Mucosa of stomach (tissue), 1 donor: ENCODE data around the gene PPP2R2D.
"Not testable (repeated sequence)": the region's sequence is repeated elsewhere in the genome, so short reads cannot be mapped to it uniquely, and the experiment has no call there.

Source experiments
- H3K27me3 ChIP-seq: one replicate; pipeline ENCODE4 v1.7.0; 2013; ENCODE audit warnings: mild to moderate bottlenecking, low read length; ENCODE audit not compliant: control insufficient read depth, insufficient read depth
- H3K36me3 ChIP-seq: one replicate; pipeline ENCODE4 v1.7.0; 2013; ENCODE audit warnings: low read length; ENCODE audit not compliant: control insufficient read depth, insufficient read depth
- H3K4me1 ChIP-seq: one replicate; pipeline ENCODE4 v1.7.0; 2013; ENCODE audit warnings: mild to moderate bottlenecking, low read length; ENCODE audit not compliant: control insufficient read depth, insufficient read depth
- H3K4me3 ChIP-seq: one replicate; pipeline ENCODE4 v1.7.0; 2013; ENCODE audit warnings: low read length
- H3K9ac ChIP-seq: one replicate; pipeline ENCODE4 v1.7.0; 2013; ENCODE audit warnings: mild to moderate bottlenecking, low read length, moderate library complexity
- H3K9me3 ChIP-seq: one replicate; pipeline ENCODE4 v1.7.0; 2013; ENCODE audit warnings: mild to moderate bottlenecking, low read length, moderate library complexity; ENCODE audit not compliant: control insufficient read depth
- donor health status: Pancreatic carcinoma.

The PPP2R2D gene

DNA sequence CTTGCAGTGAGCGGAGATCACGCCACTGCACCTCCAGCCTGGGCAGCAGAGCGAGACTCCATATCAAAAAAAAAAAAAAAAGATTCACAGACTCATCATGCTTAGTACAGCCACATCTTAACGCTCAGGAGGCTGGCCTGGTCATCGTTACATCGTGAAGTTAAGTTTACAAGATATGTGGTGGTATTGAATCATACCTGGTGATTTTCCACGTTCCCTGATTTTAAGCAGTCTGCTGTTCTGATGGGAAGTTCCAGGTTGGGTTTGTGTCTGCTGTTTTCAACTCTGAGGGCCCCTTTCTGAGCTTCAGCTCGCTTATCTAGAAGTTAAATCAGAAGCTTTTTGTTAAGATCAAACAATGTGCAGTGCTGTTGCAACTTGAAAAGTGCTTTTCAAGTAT lies 6.9 kb downstream of the PPP2R2D start:
- Histone ChIP-seq H3K36me3 (peaks cover 5% of the 10 kb centered on the region), H3K4me1 (peaks cover 26% of the 10 kb centered on the region)

DNA sequence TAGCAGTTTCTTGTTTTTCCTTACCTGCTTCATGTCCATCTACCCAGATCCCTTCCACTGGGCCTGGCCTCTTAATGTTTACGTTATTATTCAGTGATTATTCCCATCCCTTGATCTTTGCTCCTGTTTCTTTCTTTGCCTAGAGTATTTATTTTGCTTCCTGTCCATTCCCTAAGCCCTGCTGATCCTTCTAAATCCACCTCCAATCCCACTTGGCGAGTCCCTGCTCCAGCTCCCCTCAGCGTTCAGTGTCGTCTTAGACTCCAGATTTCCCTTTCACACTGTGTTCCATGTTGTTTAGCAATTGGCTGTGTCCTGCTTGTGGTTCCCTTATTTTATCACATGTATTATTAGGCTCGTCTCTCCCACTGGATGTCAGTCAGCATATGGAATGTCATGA lies 7.3 kb downstream of the PPP2R2D start:
- no peak overlapping the region for H3K9ac ChIP-seq
- no peaks in the 10 kb centered on the region for H3K27me3 ChIP-seq
- peaks cover 24% of the 10 kb centered on the region for H3K4me1 ChIP-seq
- H3K9me3 ChIP-seq = no peaks in the 10 kb centered on the region
- H3K4me3 ChIP-seq = no peak overlapping the region
- peaks cover 6% of the 10 kb centered on the region for H3K36me3 ChIP-seq

More for the DNA sequence above, 6.9 kb downstream of the PPP2R2D start:
- Histone ChIP-seq H3K9me3 (no peaks in the 10 kb centered on the region), H3K4me3 (no peak overlapping the region), H3K9ac (no peak overlapping the region), H3K27me3 (no peaks in the 10 kb centered on the region)

DNA sequence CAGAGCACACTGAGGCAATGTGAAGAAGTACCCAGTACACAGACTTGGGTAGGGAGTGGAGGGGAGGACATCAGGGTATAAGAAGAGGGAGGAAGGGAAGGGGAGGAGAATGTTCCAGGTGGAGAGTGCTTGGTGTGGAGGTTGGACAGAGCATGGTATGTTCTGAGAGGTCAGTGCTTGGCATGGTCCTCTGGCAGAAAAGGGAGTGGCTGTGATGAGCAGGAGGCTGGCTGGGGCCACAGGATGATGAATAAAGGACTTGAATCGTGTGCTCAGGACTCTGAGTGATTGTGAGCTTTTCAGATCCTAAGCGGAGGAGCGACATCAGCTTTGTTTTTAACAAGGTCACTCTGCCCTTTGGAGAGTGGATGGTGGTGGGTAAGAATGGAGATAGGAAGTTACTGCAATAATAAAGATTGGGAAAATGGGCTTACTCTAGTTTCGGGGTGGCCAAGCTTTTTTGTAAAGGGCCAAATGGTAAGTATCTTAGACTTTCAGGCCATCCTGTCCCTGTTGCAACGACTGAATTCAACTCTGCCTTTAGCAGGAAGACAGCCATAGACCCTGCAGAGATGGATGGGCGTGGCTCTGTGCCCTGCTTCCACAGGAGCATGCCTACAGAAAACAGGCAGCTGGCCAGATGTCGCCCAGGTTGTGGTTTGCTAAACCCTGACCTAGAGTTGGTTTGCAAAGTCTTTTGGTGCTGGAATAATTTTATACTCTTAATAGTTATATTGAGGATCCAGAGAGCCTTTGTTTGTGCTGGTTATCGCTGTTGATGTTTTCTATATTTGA lies 8.4 kb downstream of the PPP2R2D start:
- no peaks in the 10 kb centered on the region for H3K9me3 ChIP-seq
- no peak overlapping the region for H3K4me3 ChIP-seq
- no peaks in the 10 kb centered on the region for H3K27me3 ChIP-seq
- H3K9ac ChIP-seq = no peak overlapping the region
- peaks cover 6% of the 10 kb centered on the region for H3K36me3 ChIP-seq
- peaks cover 24% of the 10 kb centered on the region for H3K4me1 ChIP-seq

DNA sequence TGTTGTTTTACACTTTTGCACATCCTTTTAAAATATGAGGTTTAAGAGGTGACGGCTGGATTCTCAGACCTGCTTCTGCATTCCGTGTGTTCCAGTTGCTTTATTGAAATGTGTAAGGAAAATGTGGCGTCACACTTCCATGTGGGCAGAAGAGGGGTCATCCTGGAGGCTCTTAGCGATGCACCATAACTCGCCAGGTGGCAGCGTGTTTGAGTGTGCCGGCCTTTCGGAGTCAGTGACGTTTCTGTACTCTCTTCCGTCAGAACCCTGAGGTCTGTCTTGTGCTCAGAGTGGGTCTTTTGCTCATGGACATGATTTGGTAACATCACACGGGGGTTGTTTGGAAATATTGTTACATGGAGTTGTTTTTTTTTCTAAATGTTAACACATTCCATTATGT lies 9.1 kb downstream of the PPP2R2D start:
- Histone ChIP-seq H3K36me3 (peaks cover 6% of the 10 kb centered on the region), H3K27me3 (no peaks in the 10 kb centered on the region), H3K4me3 (no peak overlapping the region), H3K4me1 (peaks cover 23% of the 10 kb centered on the region), H3K9ac (no peak overlapping the region), H3K9me3 (no peaks in the 10 kb centered on the region)

DNA sequence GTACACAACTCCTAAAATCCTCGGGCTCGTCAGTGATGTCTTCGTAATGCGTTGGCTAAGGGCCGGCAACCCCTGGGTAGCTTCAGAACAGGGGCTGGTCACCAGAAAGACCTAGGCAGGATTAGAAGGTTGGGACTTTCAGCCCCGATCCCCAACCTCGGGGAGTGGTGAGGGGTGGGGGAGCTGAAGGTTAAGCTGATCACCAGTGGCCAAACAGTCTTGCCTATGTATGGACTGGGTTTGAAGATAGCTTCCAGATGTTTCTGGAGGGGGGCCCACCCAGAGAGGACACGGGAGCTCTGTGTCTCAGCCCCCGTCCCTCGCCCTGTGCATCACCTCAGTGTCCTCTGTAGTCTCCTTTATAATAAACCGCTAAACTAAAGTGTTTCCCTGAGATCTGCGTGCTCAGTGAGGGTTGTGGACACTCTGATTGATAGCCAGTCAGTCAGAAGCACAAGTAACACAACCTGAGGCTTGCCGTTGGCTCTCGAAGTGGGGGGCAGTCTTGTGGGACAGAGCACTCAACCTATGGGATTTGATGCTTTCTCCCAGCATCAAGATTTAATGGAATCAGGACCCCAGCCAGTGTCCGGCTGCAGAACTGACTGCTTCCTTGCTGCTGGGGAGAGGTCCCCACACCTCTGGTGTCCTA lies 10.0 kb downstream of the PPP2R2D start:
- no peak overlapping the region for H3K4me3 ChIP-seq
- peaks cover 15% of the 10 kb centered on the region for H3K4me1 ChIP-seq

DNA sequence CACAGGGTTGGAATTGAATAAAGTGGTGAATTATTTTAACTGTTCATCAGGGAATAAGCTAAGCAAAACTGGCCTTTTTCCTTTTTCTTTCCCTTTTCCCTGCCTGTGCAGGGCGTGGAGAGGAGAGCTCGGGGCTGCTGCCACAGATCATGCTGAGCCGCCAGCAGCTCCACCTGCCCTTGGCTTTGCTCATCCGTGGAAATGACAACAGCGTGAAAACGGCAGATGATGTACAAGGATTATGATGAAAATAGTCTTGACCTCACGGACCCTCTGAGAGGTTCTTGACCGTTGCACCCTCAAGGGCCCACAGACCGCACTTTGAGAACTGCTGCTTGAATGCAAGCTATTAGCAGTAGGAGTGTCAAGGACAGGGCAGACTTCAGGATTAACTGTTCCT lies 10.6 kb downstream of the PPP2R2D start:
- Histone ChIP-seq H3K27me3 (no peaks in the 10 kb centered on the region), H3K4me3 (no peak overlapping the region), H3K9me3 (no peaks in the 10 kb centered on the region), H3K9ac (no peak overlapping the region), H3K36me3 (peaks cover 6% of the 10 kb centered on the region), H3K4me1 (peaks cover 8% of the 10 kb centered on the region)

More for the DNA sequence above, 10.0 kb downstream of the PPP2R2D start:
- no peak overlapping the region for H3K9ac ChIP-seq
- H3K36me3 ChIP-seq = peaks cover 6% of the 10 kb centered on the region
- no peaks in the 10 kb centered on the region for H3K9me3 ChIP-seq
- no peaks in the 10 kb centered on the region for H3K27me3 ChIP-seq

DNA sequence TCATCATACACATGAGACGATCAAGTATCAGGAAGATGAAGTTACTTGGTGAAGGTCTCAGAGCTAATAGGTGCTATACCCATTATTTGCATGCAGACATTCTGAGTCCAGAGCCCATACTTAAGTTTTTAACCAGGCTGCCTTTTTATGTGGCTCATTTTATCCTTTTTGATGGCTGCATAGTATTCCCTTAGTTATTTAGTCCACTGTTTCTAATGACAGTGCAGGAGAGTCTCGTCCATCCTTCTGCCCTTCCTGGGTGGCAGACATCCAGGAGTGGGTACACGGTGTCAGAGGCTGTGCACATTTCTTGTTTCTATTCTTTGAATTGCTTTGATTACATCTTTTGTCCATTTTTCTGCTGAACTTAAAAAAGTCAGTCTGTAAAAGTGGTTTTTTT lies 11.8 kb downstream of the PPP2R2D start:
- Histone ChIP-seq H3K4me3 (no peak overlapping the region), H3K9ac (no peak overlapping the region), H3K4me1 (peaks cover 7% of the 10 kb centered on the region), H3K36me3 (peaks cover 6% of the 10 kb centered on the region), H3K9me3 (no peaks in the 10 kb centered on the region), H3K27me3 (no peaks in the 10 kb centered on the region)

DNA sequence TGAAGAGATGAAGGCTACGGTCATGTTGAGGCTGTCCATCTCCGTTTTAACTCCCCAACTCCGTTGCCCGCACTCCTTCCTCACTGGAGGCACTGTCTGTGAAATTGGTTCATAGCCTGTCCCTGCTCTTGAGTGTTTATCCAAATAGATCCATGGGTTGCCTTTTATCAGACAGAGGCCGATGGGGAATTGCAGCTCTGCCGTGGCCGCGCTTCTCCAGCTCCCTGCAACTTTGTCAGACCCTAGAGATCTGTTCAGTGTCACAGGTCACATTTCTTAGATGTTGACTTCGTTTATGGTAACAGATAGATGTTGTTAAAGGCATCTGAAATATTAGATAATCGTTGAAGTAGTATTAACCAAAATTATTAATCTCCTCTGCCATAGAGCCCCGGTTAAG lies 14.7 kb downstream of the PPP2R2D start:
- Histone ChIP-seq H3K36me3 (peaks cover 6% of the 10 kb centered on the region), H3K9me3 (no peaks in the 10 kb centered on the region), H3K4me3 (no peak overlapping the region), H3K4me1 (no peaks in the 10 kb centered on the region), H3K9ac (no peak overlapping the region), H3K27me3 (no peaks in the 10 kb centered on the region)

DNA sequence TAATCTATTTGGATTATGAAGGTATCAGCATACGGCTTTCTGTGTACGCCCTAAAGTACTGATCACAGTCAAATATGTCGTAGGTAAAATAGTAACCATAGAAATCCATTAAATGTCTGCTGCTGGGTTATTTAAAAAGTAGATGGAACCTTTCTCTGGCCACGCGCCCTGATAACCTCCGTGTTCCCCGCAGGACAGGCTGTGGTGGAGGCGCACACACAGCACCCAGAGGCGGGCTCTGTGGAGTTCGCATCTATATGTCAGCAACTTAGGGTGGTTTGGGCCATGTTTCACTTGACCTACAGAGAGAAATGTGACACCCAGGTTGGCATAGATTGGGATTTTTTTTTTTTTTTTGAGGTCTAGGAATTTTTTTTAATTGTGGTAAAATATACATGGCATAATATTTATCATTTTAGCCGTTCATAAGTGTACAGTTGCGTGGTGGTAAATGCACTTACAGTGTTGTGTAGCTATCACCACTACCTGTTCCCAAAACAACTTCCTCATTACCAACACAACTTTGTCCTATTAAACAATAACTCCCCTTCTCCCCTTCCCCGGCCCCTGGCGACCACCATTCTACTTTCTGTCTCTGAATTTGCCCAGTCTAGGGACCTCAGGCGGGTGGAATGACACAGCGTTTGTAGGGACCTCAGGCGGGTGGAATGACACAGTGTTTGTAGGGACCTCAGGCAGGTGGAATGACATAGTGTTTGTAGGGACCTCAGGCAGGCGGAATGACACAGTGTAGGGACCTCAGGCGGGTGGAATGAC lies 15.4 kb downstream of the PPP2R2D start:
- Histone ChIP-seq H3K4me3 (no peak overlapping the region), H3K27me3 (no peaks in the 10 kb centered on the region), H3K9ac (no peak overlapping the region), H3K9me3 (no peaks in the 10 kb centered on the region), H3K4me1 (no peaks in the 10 kb centered on the region), H3K36me3 (peaks cover 6% of the 10 kb centered on the region)

DNA sequence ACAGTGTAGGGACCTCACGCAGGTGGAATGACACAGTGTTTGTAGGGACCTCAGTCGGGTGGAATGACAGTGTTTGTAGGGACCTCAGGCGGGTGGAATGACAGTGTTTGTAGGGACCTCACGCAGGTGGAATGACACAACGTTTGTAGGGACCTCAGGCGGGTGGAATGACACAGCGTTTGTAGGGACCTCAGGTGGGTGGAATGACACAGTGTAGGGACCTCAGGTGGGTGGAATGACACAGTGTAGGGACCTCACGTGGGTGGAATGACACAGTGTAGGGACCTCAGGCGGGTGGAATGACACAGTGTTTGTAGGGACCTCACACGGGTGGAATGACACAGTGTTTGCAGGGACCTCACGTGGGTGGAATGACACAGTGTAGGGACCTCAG lies 16.0 kb downstream of the PPP2R2D start:
- not testable (repeated sequence) for H3K9ac ChIP-seq, H3K4me1 ChIP-seq, H3K36me3 ChIP-seq, H3K27me3 ChIP-seq, H3K4me3 ChIP-seq, H3K9me3 ChIP-seq

DNA sequence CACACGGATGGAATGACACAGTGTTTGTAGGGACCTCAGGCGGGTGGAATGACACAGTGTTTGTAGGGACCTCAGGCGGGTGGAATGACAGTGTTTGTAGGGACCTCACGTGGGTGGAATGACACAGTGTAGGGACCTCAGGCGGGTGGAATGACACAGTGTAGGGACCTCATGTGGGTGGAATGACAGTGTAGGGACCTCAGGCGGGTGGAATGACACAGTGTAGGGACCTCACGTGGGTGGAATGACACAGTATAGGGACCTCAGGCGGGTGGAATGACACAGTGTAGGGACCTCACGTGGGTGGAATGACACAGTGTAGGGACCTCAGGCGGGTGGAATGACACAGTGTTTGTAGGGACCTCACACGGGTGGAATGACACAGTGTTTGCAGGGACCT lies 16.7 kb downstream of the PPP2R2D start:
- H3K4me1 ChIP-seq, H3K27me3 ChIP-seq, H3K9ac ChIP-seq, H3K36me3 ChIP-seq, H3K9me3 ChIP-seq, H3K4me3 ChIP-seq: not testable (repeated sequence)

DNA sequence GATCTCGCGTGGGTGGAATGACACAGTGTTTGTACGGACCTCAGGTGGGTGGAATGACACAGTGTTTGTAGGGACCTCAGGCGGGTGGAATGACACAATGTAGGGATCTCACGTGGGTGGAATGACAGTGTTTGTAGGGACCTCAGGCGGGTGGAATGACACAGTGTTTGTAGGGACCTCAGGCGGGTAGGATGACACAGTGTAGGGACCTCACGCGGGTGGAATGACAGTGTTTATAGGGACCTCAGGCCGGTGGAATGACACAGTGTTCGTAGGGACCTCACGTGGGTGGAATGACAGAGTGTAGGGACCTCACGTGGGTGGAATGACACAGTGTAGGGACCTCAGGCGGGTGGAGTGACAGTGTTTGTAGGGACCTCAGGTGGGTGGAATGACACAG lies 18.7 kb downstream of the PPP2R2D start:
- not testable (repeated sequence) for H3K36me3 ChIP-seq, H3K9me3 ChIP-seq, H3K4me3 ChIP-seq, H3K4me1 ChIP-seq, H3K9ac ChIP-seq, H3K27me3 ChIP-seq
